DMS53 (cell line): ENCODE results near the gene NFAT5.

ENCODE experiments used
- DNase-seq: peaks from one replicate; lab custom pipeline; 2025; lab: John Stamatoyannopoulos, UW

Gene NFAT5

DNA sequence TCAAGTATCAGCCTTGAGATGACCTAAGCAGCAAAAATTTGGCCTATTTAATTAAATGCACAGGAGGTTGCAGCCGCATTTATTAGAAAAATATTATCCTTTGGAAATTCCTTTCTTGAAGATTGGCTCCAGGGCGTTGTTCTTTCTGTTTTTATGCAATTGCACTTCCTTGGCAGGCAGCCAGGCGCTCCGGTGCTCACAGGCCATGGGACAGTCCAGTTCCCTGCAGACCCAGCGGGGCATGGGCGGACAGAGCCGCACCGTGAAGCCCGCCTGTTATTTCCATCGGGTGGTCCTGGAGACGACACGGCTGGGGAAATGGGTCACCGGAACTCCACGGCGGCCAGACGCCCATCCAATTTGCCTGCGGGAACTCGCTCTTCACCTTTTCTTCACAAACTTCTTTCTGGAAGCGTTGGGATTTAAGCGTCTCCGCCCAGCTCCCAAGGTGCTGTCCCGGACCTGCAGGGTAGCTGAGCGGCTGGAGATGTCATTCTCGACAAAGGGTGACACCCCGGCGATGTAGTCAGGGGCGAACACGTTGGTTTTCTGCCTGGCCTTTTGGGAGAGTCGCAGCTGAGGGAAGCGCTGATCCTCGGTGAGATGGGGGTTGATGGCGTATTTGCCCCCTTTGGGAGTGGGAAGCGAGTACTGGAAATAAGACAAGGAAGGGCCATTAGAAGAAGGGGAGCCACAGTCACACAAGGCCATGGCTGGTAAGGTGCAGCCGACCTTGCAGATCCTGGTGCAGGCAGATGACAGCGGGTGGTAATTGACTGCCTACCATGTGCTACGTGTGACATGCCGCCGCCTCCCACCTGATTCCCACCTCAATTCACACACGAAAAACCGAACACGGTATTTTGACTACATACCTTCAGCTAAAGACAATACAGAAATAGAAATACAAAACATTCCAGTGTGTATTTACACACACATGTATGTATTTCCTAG is 176.5 kb downstream of the NFAT5 start:
- DNase-seq = peak; percentile 25

DNA sequence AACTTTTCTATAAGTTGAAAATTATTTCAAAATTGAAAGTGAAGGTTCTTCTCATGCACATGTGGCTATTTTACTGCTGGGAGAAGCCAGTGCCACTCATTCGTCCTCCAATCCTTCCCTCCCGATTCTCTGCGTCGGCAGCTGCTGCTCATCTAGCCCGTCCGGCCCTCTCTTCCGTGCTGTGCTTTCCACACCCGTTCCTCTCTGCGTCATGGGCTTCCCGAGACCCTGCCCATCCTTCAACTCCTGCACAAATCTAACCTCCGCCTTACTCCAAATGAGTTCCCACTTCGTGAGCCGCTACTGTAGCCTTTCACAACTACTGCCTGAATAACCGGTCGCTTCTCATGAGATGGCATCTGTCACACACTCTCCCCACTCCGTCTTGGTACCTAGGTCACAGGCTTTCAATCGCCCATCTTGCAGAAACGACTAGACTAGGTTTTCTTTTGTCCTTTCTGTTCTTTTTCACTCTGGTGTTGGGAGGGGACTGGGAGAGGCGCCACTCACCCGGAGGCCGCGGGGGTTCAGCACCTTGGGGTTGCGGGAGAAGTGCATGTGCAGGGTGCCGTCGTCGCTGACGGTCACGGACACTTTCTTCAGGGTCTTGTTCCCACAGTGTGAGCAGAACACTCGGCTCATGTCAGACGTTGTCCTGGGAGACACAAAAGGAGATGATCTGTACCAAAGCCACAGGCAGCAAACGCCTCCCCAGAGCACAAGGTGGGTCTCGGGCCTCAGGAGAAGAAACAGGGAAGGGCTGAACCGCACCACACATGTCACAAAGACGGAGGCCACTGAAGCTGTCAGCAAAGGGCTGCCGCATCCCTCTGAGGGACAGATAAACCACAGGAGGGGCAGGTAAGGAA is 178.8 kb downstream of the NFAT5 start:
- no peak for DNase-seq

DNA sequence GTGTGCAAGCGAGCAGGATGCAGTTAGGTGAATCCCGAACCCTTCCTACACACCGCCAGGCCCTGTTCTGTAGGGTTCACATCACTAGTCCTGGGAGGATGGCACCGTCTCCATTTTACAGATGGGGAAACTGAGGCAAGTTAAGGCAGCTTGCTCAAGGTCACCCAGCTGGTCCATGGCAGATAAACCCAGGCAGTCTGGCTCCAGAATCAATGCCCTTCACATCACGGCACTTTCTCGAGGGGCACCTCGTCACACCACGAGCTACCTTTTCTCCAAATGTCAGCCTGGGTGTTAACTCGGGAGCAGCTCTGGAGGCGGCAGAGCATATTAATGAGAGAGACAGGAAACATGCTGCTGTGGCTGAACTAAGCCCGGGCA is 179.5 kb downstream of the NFAT5 start:
- no peak for DNase-seq

DNA sequence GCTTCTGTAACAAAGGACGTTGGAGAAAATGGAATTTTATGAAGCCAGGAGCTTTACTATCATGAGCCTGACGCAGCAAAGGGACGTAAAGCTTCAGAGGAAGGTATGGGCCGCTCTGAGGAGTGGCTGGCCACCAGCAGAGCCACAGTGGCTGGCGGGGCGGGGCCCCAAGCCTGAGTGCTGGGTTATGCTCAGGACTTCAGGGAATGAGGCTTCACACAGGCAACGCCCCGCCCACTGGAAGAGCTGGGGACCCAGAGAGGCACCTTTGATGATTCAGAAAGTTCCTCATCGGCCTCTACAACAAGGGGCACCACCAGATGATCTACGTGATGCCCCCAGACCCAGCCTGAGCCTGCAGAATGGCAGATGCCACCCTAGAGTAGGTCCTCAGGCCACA is 180.2 kb downstream of the NFAT5 start:
- DNase-seq = no peak

DNA sequence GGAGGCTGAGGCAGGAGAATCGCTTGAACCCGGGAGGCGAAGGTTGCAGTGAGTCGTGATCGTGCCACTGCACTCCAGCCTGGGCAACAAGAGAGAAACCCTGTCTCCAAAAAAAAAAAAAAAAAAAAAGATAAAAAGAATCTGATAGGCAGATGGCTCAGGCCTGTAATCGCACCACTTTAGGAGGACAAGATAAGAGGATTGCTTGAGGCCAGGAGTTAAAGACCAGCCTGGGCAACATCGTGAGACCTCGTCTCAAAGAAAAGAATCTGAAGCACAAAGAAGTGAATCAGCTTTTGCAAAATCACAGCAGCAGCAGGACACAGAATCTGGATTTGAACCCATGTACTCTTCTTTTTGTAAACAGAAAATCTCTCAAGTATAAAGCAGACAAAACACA is 181.3 kb downstream of the NFAT5 start:
- no peak for DNase-seq

DNA sequence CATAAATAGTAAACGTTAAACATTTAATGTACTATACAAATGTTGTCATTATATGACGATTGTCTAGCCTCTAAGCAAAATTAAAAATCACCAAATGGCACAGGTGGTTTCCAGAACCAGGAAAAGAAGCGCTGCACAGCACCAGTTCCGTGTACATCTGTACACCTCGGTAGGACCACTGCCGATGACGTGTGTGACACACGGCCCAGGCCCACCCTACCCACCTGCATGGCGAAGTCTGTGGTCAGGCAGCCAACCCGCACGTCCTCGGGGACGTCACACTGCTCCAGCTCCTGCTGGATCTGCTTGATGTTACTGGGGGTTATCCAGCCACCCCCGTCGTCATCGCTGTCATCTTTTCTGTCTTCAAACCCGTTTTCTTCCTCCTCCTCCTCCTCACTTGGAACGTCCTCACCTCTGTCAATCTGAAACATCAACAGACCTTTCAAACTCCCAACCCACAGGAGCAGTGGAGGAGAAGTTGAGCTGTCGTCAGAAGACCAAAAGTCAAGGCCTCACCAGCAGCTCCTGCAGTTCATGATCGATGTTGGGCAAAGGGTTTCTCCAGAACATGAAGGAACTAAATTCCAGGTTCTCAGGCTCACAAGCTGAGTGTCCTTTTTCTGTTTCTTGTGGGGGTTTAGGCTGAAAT is 183.1 kb downstream of the NFAT5 start:
- DNase-seq = no peak

DNA sequence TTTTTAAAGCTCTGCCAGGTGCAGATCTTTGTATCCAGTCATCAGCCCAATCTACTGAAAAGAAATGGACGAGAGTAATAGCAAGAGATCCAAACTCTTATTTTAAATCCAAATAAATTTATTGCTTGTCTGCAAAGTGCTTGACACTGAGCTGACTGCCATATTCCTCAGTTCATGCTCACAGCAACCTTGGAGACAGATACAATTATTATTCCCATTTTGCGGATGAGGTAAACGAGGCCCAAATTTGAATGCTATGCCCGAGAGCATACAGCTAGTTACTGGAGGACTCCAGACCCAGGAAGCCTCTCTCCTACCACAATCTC is 188.3 kb downstream of the NFAT5 start:
- DNase-seq = no peak
